Mononuclear cell (primary cell): ENCODE measurements around the gene TGFB3. TPM values are rescaled to one million over a fixed set of nuclear protein-coding genes. Genes with fewer than 3 reads are reported as not detected.
"Not testable (repeated sequence)": the region's sequence is repeated elsewhere in the genome, so short reads cannot be mapped to it uniquely, and the experiment has no call there.

ENCODE experiments used
- H3K27me3 ChIP-seq: 2 replicates; pipeline ENCODE4 v1.6.0; 2011; ENCODE audit warnings: low read length, control low read depth; ENCODE audit not compliant: insufficient read depth
- H3K4me1 ChIP-seq: 2 replicates; pipeline ENCODE4 v1.5.1; 2011; ENCODE audit warnings: mild to moderate bottlenecking, low read length, control low read depth; ENCODE audit not compliant: insufficient read depth
- H3K4me3 ChIP-seq: 2 replicates; pipeline ENCODE4 v1.5.1; 2011; ENCODE audit warnings: mild to moderate bottlenecking, low read length, moderate library complexity
- H3K9me3 ChIP-seq: 2 replicates; pipeline ENCODE4 v1.5.1; 2011; ENCODE audit warnings: low read depth, mild to moderate bottlenecking, control low read depth, low read length
- total RNA-seq: library from RNA; depleted of rRNA; stranded (reverse); fragments of >200 nt; gene quantifications from one replicate; pipeline ENCODE4 v1.2.3, GENCODE V29; 2012

Gene TGFB3
- total RNA-seq, 1 donor, result 2.9 TPM

DNA sequence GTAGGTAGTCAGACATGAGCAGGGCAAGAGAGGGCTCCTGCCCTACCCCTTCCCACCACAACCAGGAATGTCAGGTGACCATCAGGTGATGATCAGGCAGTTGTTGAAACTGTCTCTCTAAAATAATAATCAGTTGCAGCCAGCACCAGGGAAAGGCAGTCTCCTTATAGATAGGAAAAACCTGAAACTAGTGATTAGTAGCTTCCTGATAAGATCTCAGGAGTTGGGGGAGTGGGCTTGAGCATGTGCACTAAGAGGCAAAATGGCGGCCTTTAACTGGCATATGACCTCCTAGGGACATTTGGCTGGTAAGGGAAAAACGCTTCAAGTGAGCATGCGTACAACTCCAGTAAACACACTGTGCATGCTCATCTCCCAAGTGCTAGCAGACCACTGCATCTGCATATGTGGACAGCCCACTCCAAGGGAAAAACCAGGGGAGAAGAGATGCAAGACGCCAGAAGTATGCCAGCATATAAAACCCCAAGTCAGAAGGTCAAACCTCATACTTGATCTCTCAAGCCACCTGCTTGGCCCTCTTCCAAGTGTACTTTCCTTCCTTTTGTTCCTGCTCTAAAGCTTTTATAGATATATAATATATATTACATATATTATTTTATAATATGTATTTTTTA is 37.1 kb downstream of the TGFB3 start:
- no peaks in the 10 kb centered on the region for H3K4me1 ChIP-seq
- no peaks in the 10 kb centered on the region for H3K9me3 ChIP-seq
- H3K27me3 ChIP-seq, result no peaks in the 10 kb centered on the region
- no peak overlapping the region for H3K4me3 ChIP-seq

DNA sequence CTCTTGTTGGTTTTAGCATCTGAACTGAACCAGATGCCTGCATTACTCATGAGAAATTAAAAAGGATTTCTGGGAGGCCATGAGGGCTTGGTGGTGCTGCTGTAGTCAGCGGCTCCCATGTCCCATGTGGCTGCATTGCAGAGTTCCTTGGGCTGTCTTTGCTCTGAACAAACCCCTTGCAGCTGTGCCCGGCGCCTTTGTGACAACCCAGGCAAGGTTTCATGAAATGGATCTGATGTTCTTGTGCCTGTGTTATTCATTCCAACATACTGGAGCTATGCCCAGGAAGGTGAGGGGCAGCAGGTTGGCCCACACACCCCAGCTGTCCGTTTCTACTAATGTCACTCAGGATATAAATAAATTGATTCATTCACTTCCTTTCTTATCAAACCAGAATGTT is 40.8 kb downstream of the TGFB3 start:
- Histone ChIP-seq H3K4me3 (no peak overlapping the region), H3K9me3 (no peaks in the 10 kb centered on the region), H3K4me1 (no peaks in the 10 kb centered on the region), H3K27me3 (no peaks in the 10 kb centered on the region)

DNA sequence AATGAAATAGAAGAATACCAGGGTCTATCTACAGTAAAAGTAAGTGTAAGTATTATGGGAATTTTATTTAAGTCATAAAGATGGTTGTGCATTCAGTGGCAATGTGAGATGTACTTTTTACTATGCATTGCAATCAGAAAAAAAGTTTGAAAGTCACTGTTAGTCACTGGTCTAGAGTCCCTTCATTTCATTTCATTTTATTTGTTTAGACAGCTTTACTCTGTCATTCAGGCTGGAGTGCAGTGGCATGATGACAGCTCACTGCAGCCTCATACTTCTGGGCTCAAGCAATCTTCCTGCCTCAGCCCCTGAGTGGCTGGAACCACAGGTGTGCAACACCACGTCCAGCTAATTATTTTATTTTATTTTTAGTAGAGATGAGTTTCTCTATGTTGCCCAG is 42.6 kb downstream of the TGFB3 start:
- Histone ChIP-seq H3K4me1 (no peaks in the 10 kb centered on the region), H3K4me3 (no peak overlapping the region), H3K9me3 (no peaks in the 10 kb centered on the region), H3K27me3 (no peaks in the 10 kb centered on the region)

DNA sequence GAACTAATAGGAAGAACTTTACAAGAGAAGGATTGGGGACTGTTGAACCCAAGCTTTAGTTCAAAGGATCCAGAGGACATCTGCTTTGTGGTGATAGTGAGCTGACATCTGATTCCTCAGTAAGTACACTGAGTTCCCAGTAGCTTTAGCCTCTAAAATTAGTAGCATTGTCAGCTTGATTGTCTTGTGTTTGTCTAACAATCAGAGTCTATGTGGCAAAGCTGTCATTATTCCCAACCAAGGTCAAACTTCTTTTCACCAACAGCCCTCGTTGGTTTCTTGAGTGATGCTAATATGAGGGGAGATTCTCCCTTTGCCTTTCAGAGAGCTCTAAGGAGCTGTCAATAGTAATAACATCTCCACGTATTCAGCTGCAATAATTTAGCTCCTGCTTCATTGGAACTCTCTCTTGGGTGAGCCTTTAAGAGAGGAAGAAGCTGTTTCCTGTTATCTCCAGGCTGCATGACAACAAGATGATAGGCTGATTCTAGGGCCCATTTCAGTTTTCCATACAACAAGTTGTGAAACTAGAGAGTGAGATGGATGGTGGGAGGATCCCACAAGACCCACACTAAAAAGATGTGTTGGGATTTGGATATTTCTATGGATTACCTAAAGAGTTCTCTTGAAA is 46.7 kb downstream of the TGFB3 start:
- Histone ChIP-seq H3K4me1 (no peaks in the 10 kb centered on the region), H3K4me3 (no peak overlapping the region), H3K27me3 (no peaks in the 10 kb centered on the region), H3K9me3 (no peaks in the 10 kb centered on the region)

DNA sequence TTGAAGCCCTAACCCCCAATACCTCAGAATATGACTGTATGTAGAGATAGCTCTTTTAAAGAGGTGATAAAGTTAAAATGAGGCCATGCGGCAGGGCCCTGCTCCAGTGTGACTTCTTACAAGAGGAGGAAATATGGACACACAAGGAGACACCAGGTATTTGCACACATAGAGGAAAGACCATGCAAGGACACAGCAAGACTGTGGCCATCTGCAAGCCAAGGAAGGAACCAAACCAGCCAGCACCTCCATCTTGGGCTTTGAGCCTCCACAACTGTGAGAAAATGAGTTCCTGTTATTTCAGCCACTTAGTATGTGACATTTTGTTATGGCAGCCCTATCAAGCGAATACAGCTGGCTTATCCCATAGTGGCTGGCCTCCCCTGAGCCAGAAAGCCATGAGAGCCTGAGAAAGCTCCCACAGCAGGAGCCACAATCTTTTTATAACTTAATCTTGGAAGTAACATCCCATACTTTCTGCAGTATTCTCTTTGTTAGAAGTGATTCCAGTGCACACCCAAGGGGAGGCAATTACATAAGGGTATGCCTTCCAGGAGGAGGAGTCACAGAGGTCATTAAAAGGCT is 48.0 kb downstream of the TGFB3 start:
- Histone ChIP-seq H3K9me3 (no peaks in the 10 kb centered on the region), H3K27me3 (no peaks in the 10 kb centered on the region), H3K4me1 (no peaks in the 10 kb centered on the region), H3K4me3 (no peak overlapping the region)

DNA sequence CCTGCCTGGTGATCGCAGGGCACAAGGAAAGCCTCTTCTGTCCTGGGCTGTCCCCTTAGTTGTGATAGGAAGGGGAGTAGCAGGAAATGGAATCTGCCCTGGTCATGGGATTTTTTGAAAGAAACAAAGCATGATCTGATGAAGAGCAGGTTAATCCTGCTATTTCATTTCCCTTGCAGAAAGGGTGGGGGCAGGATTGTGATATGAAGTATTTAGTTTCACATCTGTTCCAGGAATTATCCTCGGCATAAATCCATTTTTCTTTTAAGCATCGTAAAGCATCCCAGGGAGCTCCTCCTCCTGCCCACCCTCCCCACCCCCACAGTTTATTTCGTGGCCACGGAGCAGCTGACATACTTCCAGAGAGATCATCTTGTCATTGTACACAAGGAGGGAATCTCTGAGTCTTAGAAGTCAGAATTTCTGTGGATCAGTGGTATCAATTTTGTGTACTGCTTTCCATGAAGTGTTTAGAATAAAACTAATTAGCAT is 53.1 kb downstream of the TGFB3 start:
- Histone ChIP-seq H3K9me3 (no peaks in the 10 kb centered on the region), H3K27me3 (no peaks in the 10 kb centered on the region), H3K4me3 (no peak overlapping the region), H3K4me1 (no peaks in the 10 kb centered on the region)

DNA sequence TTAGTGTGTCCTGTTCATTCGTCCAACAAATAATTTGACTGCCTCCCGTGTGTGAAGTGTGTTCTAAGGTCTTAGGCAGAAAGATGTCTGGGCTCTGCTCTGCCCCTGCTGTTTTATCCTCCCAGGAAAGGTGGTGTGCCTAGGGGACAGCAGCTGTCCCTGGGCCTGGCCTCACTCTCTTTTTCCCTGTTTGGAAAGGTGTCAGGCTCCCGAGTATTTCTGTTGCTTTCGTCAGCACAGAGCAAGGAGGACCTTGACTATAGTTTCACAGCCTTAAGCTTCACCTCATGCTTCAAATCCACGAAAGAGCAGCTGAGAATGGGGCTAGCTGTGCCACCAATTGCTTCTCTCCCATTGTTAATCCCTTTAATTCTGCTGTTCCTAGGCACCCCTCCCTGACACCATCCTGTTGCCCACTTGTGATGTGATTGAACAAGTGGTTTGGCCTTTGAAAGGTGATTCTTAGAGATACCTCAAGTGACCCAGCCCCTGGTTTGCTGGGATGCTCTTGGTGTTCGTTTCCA is 54.2 kb downstream of the TGFB3 start:
- no peak overlapping the region for H3K4me3 ChIP-seq
- H3K27me3 ChIP-seq, result no peaks in the 10 kb centered on the region
- no peaks in the 10 kb centered on the region for H3K4me1 ChIP-seq
- no peaks in the 10 kb centered on the region for H3K9me3 ChIP-seq

DNA sequence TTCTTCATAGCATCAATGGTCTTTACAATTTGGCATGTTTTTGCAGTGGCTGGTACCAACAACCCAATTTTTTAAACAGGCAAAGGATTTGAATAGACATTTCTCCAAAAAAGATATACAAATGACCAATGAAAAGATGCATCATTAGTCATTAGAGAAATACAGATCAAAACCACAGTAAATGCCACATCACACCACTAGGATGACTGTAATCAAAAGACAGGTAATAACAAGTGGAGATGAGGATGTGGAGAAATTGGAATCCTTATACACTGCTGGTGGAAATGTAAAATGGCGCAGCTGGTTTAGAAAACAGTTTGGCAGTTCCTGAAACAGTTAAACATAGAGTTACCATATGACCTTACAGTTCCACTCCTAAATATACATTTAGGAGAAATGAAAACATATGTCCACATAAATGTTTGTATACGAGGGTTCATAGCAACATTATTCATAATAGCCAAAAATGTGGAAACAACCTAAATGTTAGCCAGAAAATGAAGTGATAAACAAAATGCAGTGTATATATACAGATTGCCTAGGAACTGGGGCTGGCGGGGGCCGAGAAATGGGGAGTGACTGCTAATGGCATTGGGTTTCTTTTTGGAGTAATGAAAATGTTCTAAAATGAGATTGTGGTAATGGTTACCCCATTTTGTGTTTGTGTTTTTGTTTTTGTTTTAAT is 55.2 kb downstream of the TGFB3 start:
- H3K9me3 ChIP-seq, result no peaks in the 10 kb centered on the region
- no peaks in the 10 kb centered on the region for H3K27me3 ChIP-seq
- H3K4me3 ChIP-seq, result no peak overlapping the region
- H3K4me1 ChIP-seq, result no peaks in the 10 kb centered on the region

DNA sequence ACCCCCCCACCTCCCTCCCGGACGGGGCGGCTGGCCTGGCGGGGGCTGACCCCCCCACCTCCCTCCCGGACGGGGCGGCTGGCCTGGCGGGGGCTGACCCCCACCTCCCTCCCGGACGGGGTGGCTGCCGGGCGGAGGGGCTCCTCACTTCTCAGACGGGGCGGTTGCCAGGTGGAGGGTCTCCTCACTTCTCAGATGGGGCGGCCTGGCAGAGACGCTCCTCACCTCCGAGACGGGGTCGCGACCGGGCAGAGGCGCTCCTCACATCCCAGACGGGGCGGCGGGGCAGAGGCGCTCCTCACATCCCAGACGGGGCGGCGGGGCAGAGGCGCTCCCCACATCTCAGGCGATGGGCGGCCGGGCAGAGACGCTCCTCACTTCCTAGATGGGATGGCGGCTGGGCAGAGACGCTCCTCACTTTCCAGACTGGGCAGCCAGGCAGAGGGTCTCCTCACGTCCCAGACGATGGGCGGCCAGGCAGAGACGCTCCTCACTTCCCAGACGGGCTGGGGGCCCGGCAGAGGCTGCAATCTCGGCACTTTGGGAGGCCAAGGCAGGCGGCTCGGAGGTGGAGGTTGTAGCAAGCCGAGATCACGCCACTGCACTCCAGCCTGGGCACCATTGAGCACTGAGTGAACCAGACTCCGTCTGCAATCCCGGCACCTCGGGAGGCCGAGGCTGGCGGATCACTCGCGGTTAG is 56.5 kb downstream of the TGFB3 start:
- not testable (repeated sequence) for H3K27me3 ChIP-seq, H3K4me3 ChIP-seq, H3K4me1 ChIP-seq, H3K9me3 ChIP-seq

DNA sequence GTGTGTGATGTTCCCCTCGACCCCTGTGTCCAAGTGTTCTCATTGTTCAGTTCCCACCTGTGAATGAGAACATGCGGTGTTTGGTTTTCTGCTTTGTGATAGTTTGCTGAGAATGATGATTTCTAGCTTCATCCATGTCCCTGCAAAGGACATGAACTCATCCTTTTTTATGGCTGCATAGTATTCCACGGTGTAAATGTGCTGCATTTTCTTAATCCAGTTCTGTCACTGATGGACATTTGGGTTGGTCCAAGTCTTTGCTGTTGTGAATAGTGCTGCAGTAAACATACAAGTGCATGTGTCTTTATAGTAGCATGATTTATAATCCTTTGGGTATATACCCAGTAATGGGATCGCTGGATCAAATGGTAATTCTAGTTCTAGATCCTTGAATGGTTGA is 61.4 kb downstream of the TGFB3 start:
- H3K4me3 ChIP-seq, H3K9me3 ChIP-seq, H3K27me3 ChIP-seq, H3K4me1 ChIP-seq: not testable (repeated sequence)

DNA sequence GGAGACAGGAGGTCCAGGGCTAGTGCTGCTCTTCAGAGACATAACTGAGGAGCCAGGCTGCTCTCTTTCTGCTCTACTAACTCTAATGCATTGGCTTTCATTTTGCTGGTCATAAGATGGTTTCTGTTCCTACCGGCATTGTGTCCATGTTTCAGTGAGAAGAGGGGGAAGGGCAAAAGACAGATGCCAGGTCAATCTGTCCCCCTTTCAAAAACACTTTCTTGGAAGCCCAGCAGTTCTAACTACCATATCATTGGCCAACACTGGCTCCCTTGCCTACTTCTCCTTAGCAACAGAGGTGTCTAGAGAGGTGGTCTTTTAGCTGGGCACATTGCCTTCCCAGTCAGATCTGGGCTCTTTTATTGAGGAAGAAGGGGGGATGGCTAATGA is 63.9 kb downstream of the TGFB3 start:
- Histone ChIP-seq H3K9me3 (no peaks in the 10 kb centered on the region), H3K4me3 (no peak overlapping the region), H3K4me1 (no peaks in the 10 kb centered on the region), H3K27me3 (no peaks in the 10 kb centered on the region)

DNA sequence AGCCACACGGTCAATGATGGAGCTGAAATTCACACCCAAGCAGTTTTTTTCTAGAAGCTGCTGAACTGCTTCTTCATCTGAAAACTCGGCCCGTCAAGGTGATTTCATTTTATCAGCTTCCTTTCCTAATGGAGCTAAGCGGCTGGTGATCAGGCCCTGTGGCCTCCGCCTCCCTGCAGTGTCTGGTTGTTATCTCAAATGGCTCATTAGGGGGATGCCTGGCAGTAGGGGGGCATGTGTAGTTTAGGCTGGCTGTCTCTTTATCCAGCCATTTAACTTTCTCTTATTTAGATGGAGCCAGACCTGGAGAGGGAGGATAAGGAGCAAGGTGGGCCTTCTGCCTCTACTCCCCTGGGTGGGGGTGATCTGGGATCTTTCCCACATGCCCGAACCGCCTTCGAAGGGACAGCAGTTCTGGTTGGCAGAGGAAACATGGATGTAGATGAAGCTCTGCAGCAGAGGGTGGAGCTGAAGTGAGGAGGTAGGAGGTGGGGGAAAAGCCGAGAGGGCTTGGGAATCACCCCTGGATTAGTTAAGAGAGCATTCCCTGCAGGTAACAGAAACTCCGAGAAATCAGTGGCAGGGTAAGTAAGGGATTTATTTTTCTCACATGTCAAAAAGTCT is 64.4 kb downstream of the TGFB3 start:
- Histone ChIP-seq H3K27me3 (no peaks in the 10 kb centered on the region), H3K9me3 (no peaks in the 10 kb centered on the region), H3K4me3 (no peak overlapping the region), H3K4me1 (no peaks in the 10 kb centered on the region)

DNA sequence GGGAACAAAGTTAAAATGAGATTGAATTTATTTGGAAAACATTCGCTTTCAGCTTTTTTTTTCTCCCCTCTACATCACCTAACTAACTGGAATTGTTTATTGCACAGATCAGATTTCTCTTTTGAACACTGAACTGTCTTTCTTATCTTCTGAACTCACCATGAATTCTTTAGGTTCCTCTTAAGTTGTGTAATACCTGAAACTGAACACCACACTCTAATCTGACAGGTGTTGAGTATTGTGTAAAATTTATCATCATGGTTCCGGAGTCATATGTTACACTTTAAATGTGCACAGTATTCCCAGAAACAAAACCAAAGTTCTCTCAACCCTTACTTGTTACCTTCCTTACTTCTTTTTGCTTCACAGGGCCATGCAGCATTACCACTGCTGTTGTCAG is 66.8 kb downstream of the TGFB3 start:
- Histone ChIP-seq H3K4me3 (no peak overlapping the region), H3K4me1 (no peaks in the 10 kb centered on the region), H3K27me3 (no peaks in the 10 kb centered on the region), H3K9me3 (no peaks in the 10 kb centered on the region)

DNA sequence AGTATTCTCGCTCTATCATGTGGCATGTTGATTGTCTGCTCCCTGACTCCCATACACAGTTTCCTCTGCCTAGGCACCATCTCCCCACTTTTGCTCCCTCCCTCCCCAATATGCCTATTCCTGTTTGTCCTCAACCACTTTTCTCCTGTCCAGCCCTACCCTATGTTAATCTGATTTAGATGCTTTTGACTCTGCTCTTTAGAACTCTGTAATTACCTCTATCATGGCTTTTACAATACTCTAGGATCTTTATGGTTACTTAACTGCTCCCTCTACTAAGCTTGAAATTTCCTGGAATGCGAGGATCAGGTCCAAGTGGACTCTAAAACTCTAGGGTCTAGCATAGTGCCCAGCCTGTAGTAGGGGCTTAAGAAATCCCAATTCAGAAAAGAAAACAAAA is 68.6 kb downstream of the TGFB3 start:
- H3K4me1 ChIP-seq, result no peaks in the 10 kb centered on the region
- no peaks in the 10 kb centered on the region for H3K27me3 ChIP-seq
- no peaks in the 10 kb centered on the region for H3K9me3 ChIP-seq
- no peak overlapping the region for H3K4me3 ChIP-seq
